GM21825 (cell line): ENCODE measurements around the gene CCP110.
A peak's percentile ranks its signal among the peaks of the same experiment; 100 is the strongest.

Source experiments
- ATAC-seq: cut with Tn5 transposase; IDR thresholded peaks from one replicate; pipeline ENCODE4 v1.9.1; 2021; ENCODE audit warnings: mild to moderate bottlenecking, moderate library complexity; ENCODE audit not compliant: unreplicated experiment

The CCP110 gene

GRCh38 chr16:19523559-19524355 lies at the start of gene CCP110:
Gene CCP110, plus strand, starts transcription at chr16:19523942. Its CDS starts 3,940 bp downstream, at chr16:19527882.
- peak; percentile 78 for ATAC-seq

- ATAC-seq: no peak
Measured at GRCh38 chr16:19474617-19475016, 49.1 kb upstream of the CCP110 start.

GRCh38 chr16:19478505-19478904 lies 45.2 kb upstream of the CCP110 start:
- no peak for ATAC-seq

- ATAC-seq: no peak
Measured at GRCh38 chr16:19479302-19479721, 44.4 kb upstream of the CCP110 start.

GRCh38 chr16:19481296-19481695 lies 42.4 kb upstream of the CCP110 start:
- ATAC-seq: no peak

GRCh38 chr16:19481769-19482168 lies 42.0 kb upstream of the CCP110 start:
- ATAC-seq: no peak

GRCh38 chr16:19482291-19482690 lies 41.5 kb upstream of the CCP110 start:
- no peak for ATAC-seq

- ATAC-seq: no peak
Measured at GRCh38 chr16:19484096-19484495, 39.6 kb upstream of the CCP110 start.

GRCh38 chr16:19485611-19486010 lies 38.1 kb upstream of the CCP110 start:
- no peak for ATAC-seq

- ATAC-seq: no peak
Measured at GRCh38 chr16:19486051-19486450, 37.7 kb upstream of the CCP110 start.

- no peak for ATAC-seq
Measured at GRCh38 chr16:19486750-19487325, 36.9 kb upstream of the CCP110 start.

GRCh38 chr16:19488213-19488640 lies 35.5 kb upstream of the CCP110 start:
- ATAC-seq: no peak

- ATAC-seq: no peak
Measured at GRCh38 chr16:19490619-19491018, 33.1 kb upstream of the CCP110 start.

- ATAC-seq: no peak
Measured at GRCh38 chr16:19497176-19497575, 26.6 kb upstream of the CCP110 start.

GRCh38 chr16:19499006-19499405 lies 24.7 kb upstream of the CCP110 start:
- no peak for ATAC-seq

GRCh38 chr16:19499481-19499880 lies 24.3 kb upstream of the CCP110 start:
- no peak for ATAC-seq

- no peak for ATAC-seq
Measured at GRCh38 chr16:19502395-19503131, 21.2 kb upstream of the CCP110 start.

- ATAC-seq: no peak
Measured at GRCh38 chr16:19503461-19504075, 20.2 kb upstream of the CCP110 start.

GRCh38 chr16:19505600-19506303 lies 18.0 kb upstream of the CCP110 start:
- no peak for ATAC-seq

GRCh38 chr16:19506965-19507364 lies 16.8 kb upstream of the CCP110 start:
- no peak for ATAC-seq

GRCh38 chr16:19507867-19508266 lies 15.9 kb upstream of the CCP110 start:
- ATAC-seq: no peak
